ENCODE data around the gene TRAPPC8.

Gene TRAPPC8

DNA sequence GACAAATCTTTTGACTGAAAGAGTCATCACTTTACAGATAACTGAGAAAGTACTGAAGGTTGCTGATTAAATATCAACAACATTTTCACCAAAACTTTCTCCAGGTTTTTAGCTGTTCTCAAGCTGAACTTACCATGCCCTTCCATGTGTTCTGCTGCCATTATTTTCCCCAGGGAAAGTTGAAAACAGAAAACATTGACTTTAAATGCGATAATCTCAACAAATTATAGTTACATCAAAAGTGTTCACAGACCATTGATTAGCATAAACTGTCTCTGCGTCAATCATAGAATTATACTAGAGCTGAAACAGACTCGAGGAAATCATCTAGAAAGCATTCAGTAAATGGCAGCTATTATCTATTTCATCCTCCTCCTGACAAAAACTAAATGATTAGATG is 51.4 kb downstream of the TRAPPC8 start:
- Histone ChIP-seq H3K4me2 (ENCODE audit: low read depth, low read length, poor library complexity, severe bottlenecking) (no peak overlapping the region), H3K4me1 (ENCODE audit: insufficient read depth, low read length, poor library complexity, severe bottlenecking) (peaks cover 5% of the 10 kb centered on the region), H3K9ac (ENCODE audit: low read depth, low read length, poor library complexity, severe bottlenecking) (no peak overlapping the region), H3K27me3 (ENCODE audit: insufficient read depth, low read length, poor library complexity, severe bottlenecking) (no peaks in the 10 kb centered on the region), H3F3A (ENCODE audit: low read depth) (no peaks in the 10 kb centered on the region), H4K20me1 (ENCODE audit: insufficient read depth, low read length, poor library complexity, severe bottlenecking) (no peaks in the 10 kb centered on the region), H3K4me3 (ENCODE audit: low read length, poor library complexity, severe bottlenecking) (no peak overlapping the region), H2AFZ (ENCODE audit: low read length) (no peak overlapping the region), H3K9me3 (ENCODE audit: insufficient read depth, low read depth, low read length) (no peaks in the 10 kb centered on the region), H3K36me3 (ENCODE audit: insufficient read depth, low read length) (peaks cover 28% of the 10 kb centered on the region; the same call in 1 of the 2 replicates), H3K79me2 (ENCODE audit: insufficient read depth, low read length) (no peaks in the 10 kb centered on the region), H3K9me2 (replicated peaks; ENCODE audit: low read depth, low read length) (no peaks in the 10 kb centered on the region)
- TF ChIP-seq, protein P1, sequence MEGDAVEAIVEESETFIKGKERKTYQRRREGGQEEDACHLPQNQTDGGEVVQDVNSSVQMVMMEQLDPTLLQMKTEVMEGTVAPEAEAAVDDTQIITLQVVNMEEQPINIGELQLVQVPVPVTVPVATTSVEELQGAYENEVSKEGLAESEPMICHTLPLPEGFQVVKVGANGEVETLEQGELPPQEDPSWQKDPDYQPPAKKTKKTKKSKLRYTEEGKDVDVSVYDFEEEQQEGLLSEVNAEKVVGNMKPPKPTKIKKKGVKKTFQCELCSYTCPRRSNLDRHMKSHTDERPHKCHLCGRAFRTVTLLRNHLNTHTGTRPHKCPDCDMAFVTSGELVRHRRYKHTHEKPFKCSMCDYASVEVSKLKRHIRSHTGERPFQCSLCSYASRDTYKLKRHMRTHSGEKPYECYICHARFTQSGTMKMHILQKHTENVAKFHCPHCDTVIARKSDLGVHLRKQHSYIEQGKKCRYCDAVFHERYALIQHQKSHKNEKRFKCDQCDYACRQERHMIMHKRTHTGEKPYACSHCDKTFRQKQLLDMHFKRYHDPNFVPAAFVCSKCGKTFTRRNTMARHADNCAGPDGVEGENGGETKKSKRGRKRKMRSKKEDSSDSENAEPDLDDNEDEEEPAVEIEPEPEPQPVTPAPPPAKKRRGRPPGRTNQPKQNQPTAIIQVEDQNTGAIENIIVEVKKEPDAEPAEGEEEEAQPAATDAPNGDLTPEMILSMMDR (conservative IDR thresholded peaks at IDR 0.05; ENCODE audit: low read length), result no peak
- TF ChIP-seq EZH2phosphoT487 (IDR thresholded peaks at IDR 0.05; ENCODE audit: borderline replicate concordance), result no peak

DNA sequence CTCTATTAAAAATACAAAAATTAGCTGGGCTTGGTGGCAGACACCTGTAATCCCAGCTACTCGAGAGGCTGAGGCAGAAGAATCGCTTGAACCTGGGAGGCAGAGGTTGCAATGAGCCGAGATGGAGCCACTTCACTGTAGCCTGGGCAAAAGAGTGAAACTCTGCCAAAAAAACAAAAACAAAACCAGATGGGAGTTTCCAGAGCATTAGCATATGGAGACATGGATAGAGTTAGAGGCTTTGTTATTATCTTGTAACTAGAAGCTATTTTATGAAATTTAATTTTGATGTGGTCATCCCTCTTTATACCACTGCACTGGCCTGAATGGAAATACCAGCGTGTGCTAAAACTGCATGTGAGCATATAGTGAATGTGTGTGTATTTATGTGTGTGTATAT is 58.9 kb downstream of the TRAPPC8 start:
- no peaks in the 10 kb centered on the region for H3F3A ChIP-seq (ENCODE audit: low read depth)
- no peak for TF ChIP-seq EZH2phosphoT487 (IDR thresholded peaks at IDR 0.05; ENCODE audit: borderline replicate concordance)
- TF ChIP-seq, protein P1 (conservative IDR thresholded peaks at IDR 0.05; ENCODE audit: low read length), result no peak

DNA sequence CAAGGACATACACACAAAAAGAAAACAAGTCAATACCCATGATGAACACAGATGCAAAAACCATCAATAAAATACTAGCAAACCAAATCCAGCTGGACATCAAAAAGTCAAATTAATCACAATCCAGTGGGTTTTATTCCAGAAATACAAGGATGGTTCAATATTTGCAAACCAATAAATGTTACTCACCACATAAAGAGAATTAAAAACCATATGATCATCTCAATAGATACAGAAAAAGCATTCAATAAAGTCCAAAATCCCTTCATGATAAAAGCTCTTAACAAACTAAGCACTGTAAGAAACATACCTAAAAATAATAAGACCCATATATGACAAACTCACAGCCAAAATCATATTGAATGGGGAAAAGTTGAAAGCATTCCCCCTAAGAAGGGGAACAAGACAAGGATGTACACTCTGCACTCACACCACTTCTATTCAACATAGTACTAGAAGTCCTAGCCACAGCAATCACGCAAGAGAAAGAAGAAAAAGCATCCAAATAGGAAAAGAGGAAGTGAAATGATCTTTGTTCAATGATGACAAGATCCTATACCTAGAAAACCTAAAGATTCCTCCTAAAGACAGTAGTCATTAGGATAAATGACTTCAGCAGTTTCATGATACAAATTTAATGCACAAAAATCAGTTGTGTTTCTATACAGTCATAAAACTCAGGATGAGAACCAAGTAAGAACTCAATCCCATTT is 62.6 kb downstream of the TRAPPC8 start:
- no peak overlapping the region for H2AFZ ChIP-seq (ENCODE audit: low read length)
- H3K9ac ChIP-seq (ENCODE audit: low read depth, low read length, poor library complexity, severe bottlenecking), result no peak overlapping the region
- peaks cover 14% of the 10 kb centered on the region; the same call in 1 of the 2 replicates for H3K79me2 ChIP-seq (ENCODE audit: insufficient read depth, low read length)
- no peaks in the 10 kb centered on the region for H3K9me3 ChIP-seq (ENCODE audit: insufficient read depth, low read depth, low read length)
- H3K27me3 ChIP-seq (ENCODE audit: insufficient read depth, low read length, poor library complexity, severe bottlenecking), result no peaks in the 10 kb centered on the region
- H3K4me3 ChIP-seq (ENCODE audit: low read length, poor library complexity, severe bottlenecking), result no peak overlapping the region
- H4K20me1 ChIP-seq (ENCODE audit: insufficient read depth, low read length, poor library complexity, severe bottlenecking), result no peaks in the 10 kb centered on the region
- TF ChIP-seq EZH2phosphoT487 (IDR thresholded peaks at IDR 0.05; ENCODE audit: borderline replicate concordance), result no peak
- TF ChIP-seq, protein P1 (conservative IDR thresholded peaks at IDR 0.05; ENCODE audit: low read length), result no peak
- H3K36me3 ChIP-seq (ENCODE audit: insufficient read depth, low read length), result peaks cover 52% of the 10 kb centered on the region; the same call in 1 of the 2 replicates
- no peak overlapping the region for H3K4me2 ChIP-seq (ENCODE audit: low read depth, low read length, poor library complexity, severe bottlenecking)
- no peaks in the 10 kb centered on the region for H3F3A ChIP-seq (ENCODE audit: low read depth)
- H3K4me1 ChIP-seq (ENCODE audit: insufficient read depth, low read length, poor library complexity, severe bottlenecking), result no peaks in the 10 kb centered on the region
- H3K9me2 ChIP-seq (replicated peaks; ENCODE audit: low read depth, low read length), result no peaks in the 10 kb centered on the region

More for the DNA sequence above, 58.9 kb downstream of the TRAPPC8 start:
- Histone ChIP-seq H3K9ac (ENCODE audit: low read depth, low read length, poor library complexity, severe bottlenecking) (no peak overlapping the region), H2AFZ (ENCODE audit: low read length) (no peak overlapping the region), H4K20me1 (ENCODE audit: insufficient read depth, low read length, poor library complexity, severe bottlenecking) (no peaks in the 10 kb centered on the region), H3K4me1 (ENCODE audit: insufficient read depth, low read length, poor library complexity, severe bottlenecking) (no peaks in the 10 kb centered on the region), H3K9me3 (ENCODE audit: insufficient read depth, low read depth, low read length) (no peaks in the 10 kb centered on the region), H3K4me2 (ENCODE audit: low read depth, low read length, poor library complexity, severe bottlenecking) (no peak overlapping the region), H3K36me3 (ENCODE audit: insufficient read depth, low read length) (peaks cover 45% of the 10 kb centered on the region; the same call in 1 of the 2 replicates), H3K4me3 (ENCODE audit: low read length, poor library complexity, severe bottlenecking) (no peak overlapping the region), H3K79me2 (ENCODE audit: insufficient read depth, low read length) (peaks cover 3% of the 10 kb centered on the region; the same call in 1 of the 2 replicates), H3K9me2 (replicated peaks; ENCODE audit: low read depth, low read length) (no peaks in the 10 kb centered on the region), H3K27me3 (ENCODE audit: insufficient read depth, low read length, poor library complexity, severe bottlenecking) (no peaks in the 10 kb centered on the region)
